Gastroesophageal sphincter (tissue), 4 donors: ENCODE measurements around the gene AGO1. TPM values are rescaled to one million over a fixed set of nuclear protein-coding genes. Genes with fewer than 3 reads are reported as not detected.

Experiments
- ATAC-seq: fragments of 150-250 bp; one replicate; pipeline ENCODE4 v1.9.1; 2016; ENCODE audit warnings: mild to moderate bottlenecking, moderate library complexity
- H3K27ac ChIP-seq, 4 donors: fragments of 200-600 bp; sonication (generic) in 3 of 4; 1 replicate in 3 of 4; 2 replicates in 1 of 4; pipeline ENCODE4 v1.5.1; 2016 to 2019
- H3K27me3 ChIP-seq: fragments of 200-600 bp; sonication (generic); one replicate; pipeline ENCODE4 v1.5.1; 2019
- H3K36me3 ChIP-seq, 2 donors: fragments of 200-600 bp; sonication (generic); one replicate each; pipeline ENCODE4 v1.5.1; 2019; ENCODE audit warnings: control low read depth in 1 of 2
- H3K4me1 ChIP-seq, 3 donors: fragments of 200-600 bp; sonication (generic); 1 replicate in 2 of 3; 2 replicates in 1 of 3; pipeline ENCODE4 v1.5.1; 2016 to 2019; ENCODE audit warnings: control low read depth in 2 of 3
- H3K4me3 ChIP-seq, 2 donors: fragments of 200-600 bp; sonication (generic); one replicate each; pipeline ENCODE4 v1.5.1; 2019; ENCODE audit warnings: mild to moderate bottlenecking in 1 of 2, moderate library complexity in 1 of 2
- H3K9me3 ChIP-seq, 3 donors: fragments of 200-600 bp; sonication (generic); one replicate each; pipeline ENCODE4 v1.5.1; 2017 to 2019; ENCODE audit warnings: control low read depth in 2 of 3
- CTCF ChIP-seq, 4 experiments: fragments of 200-600 bp in 2 of 4; fragments of 450-650 bp in 2 of 4; sonication (generic) in 1 of 4; IDR thresholded peaks; one replicate each; pipeline ENCODE4 v1.5.1; 2017 to 2019; ENCODE audit warnings: antibody characterized with exemption in 4 of 4, mild to moderate bottlenecking in 2 of 4, moderate library complexity in 2 of 4
- EP300 ChIP-seq: sonication (generic); formaldehyde crosslinking; IDR thresholded peaks from one replicate; pipeline ENCODE4 v1.6.1; 2017; ENCODE audit warnings: antibody characterized with exemption, mild to moderate bottlenecking
- POLR2A ChIP-seq, 2 donors: fragments of 450-650 bp; IDR thresholded peaks; one replicate each; pipeline ENCODE4 v1.6.1; 2017; ENCODE audit warnings: antibody characterized with exemption in 2 of 2, mild to moderate bottlenecking in 2 of 2, moderate library complexity in 1 of 2
- POLR2AphosphoS5 ChIP-seq: sonication (generic); formaldehyde crosslinking; IDR thresholded peaks from one replicate; pipeline ENCODE4 v1.6.1; 2017; ENCODE audit warnings: antibody characterized with exemption
- total RNA-seq, 4 donors: library from RNA; depleted of rRNA; stranded (reverse); fragments of >200 nt; gene quantifications; one replicate each; pipeline ENCODE4 v1.1.0, GENCODE V29; 2016

AGO1 gene
- total RNA-seq, 4 donors from 2014 or later, result 19.5 to 39.5 (median 24.1) TPM

DNA sequence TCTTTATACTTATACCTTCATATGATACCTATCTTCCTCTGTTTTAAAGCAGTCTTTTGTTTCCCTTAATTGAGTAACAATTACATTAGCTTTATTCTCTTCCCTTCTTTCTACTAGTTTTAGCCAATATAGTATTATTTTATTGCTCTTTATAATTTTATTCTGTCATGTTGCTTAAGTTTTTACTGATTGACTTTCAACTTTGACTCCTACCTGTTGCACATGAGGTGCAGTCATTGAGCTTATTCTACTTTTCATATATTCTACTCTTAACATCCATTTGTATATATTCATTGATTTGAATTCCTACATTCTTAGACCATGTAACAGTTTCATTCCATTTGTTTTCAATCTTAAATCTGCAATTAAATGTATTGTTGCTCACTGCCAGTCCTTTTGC lies 97.1 kb downstream of the AGO1 start:
- peaks cover 0 to 50% of the 10 kb centered on the region in 2 donors for H3K36me3 ChIP-seq
- TF ChIP-seq POLR2AphosphoS5, result no peak
- no peak for TF ChIP-seq POLR2A (IDR thresholded peaks at IDR 0.05)
- TF ChIP-seq CTCF (IDR thresholded peaks at IDR 0.05), result no peak
- no peak for TF ChIP-seq EP300
- no peaks in the 10 kb centered on the region for H3K4me1 ChIP-seq
- ATAC-seq, result no peak
- no peaks in the 10 kb centered on the region for H3K27me3 ChIP-seq
- no peaks in the 10 kb centered on the region for H3K9me3 ChIP-seq
- H3K27ac ChIP-seq, result no peak overlapping the region
- H3K4me3 ChIP-seq, result no peak overlapping the region

Other genes with a start within 250 kb of the AGO1 start
- gene PSMB2, start 241.7 kb upstream of the AGO1 start, total RNA-seq, result 10 to 100 TPM; 31.0 to 39.3 (median 38.7) TPM
- gene C1orf216, start 164.3 kb upstream of the AGO1 start, total RNA-seq, result 10 to 100 TPM; 23.6 to 35.4 (median 25.2) TPM
- gene CLSPN, start 113.2 kb upstream of the AGO1 start, total RNA-seq, result under 1 TPM in 3 of 4 donors, not detected in 1; 0.08 to 0.99 (median 0.13) TPM
- gene AGO4, start 75.2 kb upstream of the AGO1 start, total RNA-seq, result 10 to 100 TPM; 25.0 to 45.5 (median 31.1) TPM
- 10 to 100 TPM; 33.9 to 36.9 (median 34.2) TPM for gene AGO3, start 47.9 kb downstream of the AGO1 start, total RNA-seq
- under 1 TPM in 1 of 4 donors, not detected in 3; 0.73 TPM for gene TEKT2, start 200.9 kb downstream of the AGO1 start, total RNA-seq
- 10 to 100 TPM; 23.8 to 43.4 (median 32.6) TPM for gene ADPRS, start 205.7 kb downstream of the AGO1 start, total RNA-seq
- 10 to 100 TPM; 43.3 to 57.8 (median 50.6) TPM for gene COL8A2, start 242.0 kb downstream of the AGO1 start, total RNA-seq